IgD-negative memory B cell (primary cell): ENCODE results near the gene UBAC2. TPM values are rescaled to one million over a fixed set of nuclear protein-coding genes. Genes with fewer than 3 reads are reported as not detected.
"Not testable (repeated sequence)": the region's sequence is repeated elsewhere in the genome, so short reads cannot be mapped to it uniquely, and the experiment has no call there.

ENCODE experiments used
- H3K27ac Mint-ChIP-seq, 3 donors: one replicate each; pipeline ENCODE4 v1.8.0; 2020 to 2022; ENCODE audit warnings: mild to moderate bottlenecking in 3 of 3, mixed read lengths in 3 of 3, moderate library complexity in 1 of 3
- H3K27me3 Mint-ChIP-seq: one replicate; pipeline ENCODE4 v1.8.0; 2021; ENCODE audit warnings: mixed read lengths
- H3K36me3 Mint-ChIP-seq: one replicate; pipeline ENCODE4 v1.8.0; 2020; ENCODE audit warnings: mild to moderate bottlenecking, mixed read lengths
- H3K4me1 Mint-ChIP-seq, 3 donors: one replicate each; pipeline ENCODE4 v1.8.0; 2020 to 2022; ENCODE audit warnings: mixed read lengths in 3 of 3, mild to moderate bottlenecking in 1 of 3
- H3K4me3 Mint-ChIP-seq, 4 donors: one replicate each; pipeline ENCODE4 v1.8.0; 2020 to 2022; ENCODE audit warnings: mild to moderate bottlenecking in 4 of 4, mixed read lengths in 4 of 4, moderate library complexity in 3 of 4
- H3K9me3 Mint-ChIP-seq, 3 donors: one replicate each; pipeline ENCODE4 v1.8.0; 2020 to 2021; ENCODE audit warnings: mixed read lengths in 3 of 3, mild to moderate bottlenecking in 1 of 3
- polyA plus RNA-seq: library from polyadenylated mRNA; unstranded; fragments of 300-500 nt; fragmentation: Illumina TruSeq; gene quantifications from one replicate; pipeline ENCODE4 v1.2.3, GENCODE V29; 2021

The UBAC2 gene
- polyA plus RNA-seq, 1 donor from 2014 or later: 88.0 TPM

- Mint-ChIP-seq H3K27ac (no peak overlapping the region), H3K4me3 (no peak overlapping the region), H3K4me1 (peaks cover 0 to 1% (median 0%) of the 10 kb centered on the region in 3 donors)
Measured at GRCh38 chr13:99393791-99394735, 193.4 kb downstream of the UBAC2 start.

GRCh38 chr13:99395436-99395835 lies 194.8 kb downstream of the UBAC2 start:
- no peak overlapping the region for H3K27ac Mint-ChIP-seq
- H3K4me1 Mint-ChIP-seq: peaks cover 0 to 1% (median 0%) of the 10 kb centered on the region in 3 donors
- H3K9me3 Mint-ChIP-seq: no peaks in the 10 kb centered on the region
- H3K4me3 Mint-ChIP-seq: no peak overlapping the region
- no peaks in the 10 kb centered on the region for H3K36me3 Mint-ChIP-seq
- no peaks in the 10 kb centered on the region for H3K27me3 Mint-ChIP-seq

More at GRCh38 chr13:99393791-99394735, 193.4 kb downstream of the UBAC2 start:
- Mint-ChIP-seq H3K9me3 (no peaks in the 10 kb centered on the region), H3K27me3 (no peaks in the 10 kb centered on the region), H3K36me3 (peaks cover 3% of the 10 kb centered on the region)

GRCh38 chr13:99396446-99396845 lies 195.8 kb downstream of the UBAC2 start:
- Mint-ChIP-seq H3K36me3 (no peaks in the 10 kb centered on the region), H3K4me3 (no peak overlapping the region), H3K27me3 (no peaks in the 10 kb centered on the region), H3K4me1 (peaks cover 0 to 1% (median 0%) of the 10 kb centered on the region in 3 donors), H3K9me3 (no peaks in the 10 kb centered on the region), H3K27ac (peak overlapping the region in 2 of 3 donors; percentile 18 to 76)

GRCh38 chr13:99398071-99398470 lies 197.4 kb downstream of the UBAC2 start:
- peaks cover 0 to 1% (median 0%) of the 10 kb centered on the region in 3 donors for H3K4me1 Mint-ChIP-seq
- H3K27ac Mint-ChIP-seq: no peak overlapping the region
- no peak overlapping the region for H3K4me3 Mint-ChIP-seq
- no peaks in the 10 kb centered on the region for H3K27me3 Mint-ChIP-seq
- H3K36me3 Mint-ChIP-seq: no peaks in the 10 kb centered on the region
- no peaks in the 10 kb centered on the region for H3K9me3 Mint-ChIP-seq

GRCh38 chr13:99398916-99399622 lies 198.4 kb downstream of the UBAC2 start:
- Mint-ChIP-seq H3K27ac (no peak overlapping the region), H3K9me3 (no peaks in the 10 kb centered on the region), H3K27me3 (no peaks in the 10 kb centered on the region), H3K4me1 (no peaks in the 10 kb centered on the region), H3K4me3 (no peak overlapping the region), H3K36me3 (peaks cover 1% of the 10 kb centered on the region)

- no peaks in the 10 kb centered on the region for H3K27me3 Mint-ChIP-seq
- H3K4me3 Mint-ChIP-seq: peak overlapping the region in 1 of 4 donors; percentile 66
- no peaks in the 10 kb centered on the region for H3K4me1 Mint-ChIP-seq
- peaks cover 1% of the 10 kb centered on the region for H3K36me3 Mint-ChIP-seq
- peak overlapping the region in 1 of 3 donors; percentile 83 for H3K27ac Mint-ChIP-seq
- H3K9me3 Mint-ChIP-seq: no peaks in the 10 kb centered on the region
Measured at GRCh38 chr13:99399623-99399974, 198.9 kb downstream of the UBAC2 start.

- H3K9me3 Mint-ChIP-seq: no peaks in the 10 kb centered on the region
- H3K36me3 Mint-ChIP-seq: peaks cover 1% of the 10 kb centered on the region
- H3K4me3 Mint-ChIP-seq: no peak overlapping the region
- H3K27ac Mint-ChIP-seq: peak overlapping the region in 1 of 3 donors; percentile 15
- H3K27me3 Mint-ChIP-seq: peaks cover 2% of the 10 kb centered on the region
- peaks cover 6 to 8% (median 8%) of the 10 kb centered on the region in 3 donors for H3K4me1 Mint-ChIP-seq
Measured at GRCh38 chr13:99403458-99403971, 202.9 kb downstream of the UBAC2 start.

- Mint-ChIP-seq H3K27ac (peak overlapping the region in 1 of 3 donors; percentile 15), H3K27me3 (peaks cover 2% of the 10 kb centered on the region), H3K4me3 (no peak overlapping the region), H3K36me3 (peaks cover 1% of the 10 kb centered on the region), H3K4me1 (peaks cover 6 to 8% (median 8%) of the 10 kb centered on the region in 3 donors), H3K9me3 (no peaks in the 10 kb centered on the region)
Measured at GRCh38 chr13:99404005-99404755, 203.5 kb downstream of the UBAC2 start.

- H3K4me1 Mint-ChIP-seq: peaks cover 6 to 12% (median 8%) of the 10 kb centered on the region in 3 donors
- no peak overlapping the region for H3K27ac Mint-ChIP-seq
- no peaks in the 10 kb centered on the region for H3K9me3 Mint-ChIP-seq
- peaks cover 1% of the 10 kb centered on the region for H3K36me3 Mint-ChIP-seq
- H3K27me3 Mint-ChIP-seq: peaks cover 4% of the 10 kb centered on the region
- peak overlapping the region in 1 of 4 donors; percentile 68 for H3K4me3 Mint-ChIP-seq
Measured at GRCh38 chr13:99405966-99406365, 205.3 kb downstream of the UBAC2 start.

GRCh38 chr13:99406799-99407201 lies 206.1 kb downstream of the UBAC2 start:
- Mint-ChIP-seq H3K9me3 (no peaks in the 10 kb centered on the region), H3K4me1 (peaks cover 6 to 14% (median 9%) of the 10 kb centered on the region in 3 donors), H3K36me3 (peaks cover 1% of the 10 kb centered on the region), H3K27me3 (peaks cover 4% of the 10 kb centered on the region), H3K4me3 (peak overlapping the region in 2 of 4 donors; percentile 61 to 68), H3K27ac (peak overlapping the region in 1 of 3 donors; percentile 46)

GRCh38 chr13:99407906-99408702 lies 207.4 kb downstream of the UBAC2 start:
- Mint-ChIP-seq H3K36me3 (peaks cover 1% of the 10 kb centered on the region), H3K4me1 (peaks cover 6 to 14% (median 9%) of the 10 kb centered on the region in 3 donors), H3K4me3 (no peak overlapping the region), H3K9me3 (peaks cover 0 to 4% (median 0%) of the 10 kb centered on the region in 3 donors), H3K27ac (no peak overlapping the region), H3K27me3 (peaks cover 4% of the 10 kb centered on the region)

- H3K9me3 Mint-ChIP-seq: peaks cover 0 to 4% (median 0%) of the 10 kb centered on the region in 3 donors
- H3K27ac Mint-ChIP-seq: peak overlapping the region in 1 of 3 donors; percentile 46
- no peak overlapping the region for H3K4me3 Mint-ChIP-seq
- H3K36me3 Mint-ChIP-seq: peaks cover 1% of the 10 kb centered on the region
- peaks cover 6 to 14% (median 9%) of the 10 kb centered on the region in 3 donors for H3K4me1 Mint-ChIP-seq
- H3K27me3 Mint-ChIP-seq: peaks cover 4% of the 10 kb centered on the region
Measured at GRCh38 chr13:99408703-99409000, 208.0 kb downstream of the UBAC2 start.

GRCh38 chr13:99409461-99410083 lies 208.9 kb downstream of the UBAC2 start:
- Mint-ChIP-seq H3K27ac (peak overlapping the region in 1 of 3 donors; percentile 91), H3K4me3 (peak overlapping the region in 1 of 4 donors; percentile 20), H3K4me1 (peaks cover 6 to 14% (median 9%) of the 10 kb centered on the region in 3 donors)
- H3K27me3 Mint-ChIP-seq, H3K9me3 Mint-ChIP-seq, H3K36me3 Mint-ChIP-seq: not testable (repeated sequence)
